ENCODE data around the gene DCBLD2.

DCBLD2 gene

DNA sequence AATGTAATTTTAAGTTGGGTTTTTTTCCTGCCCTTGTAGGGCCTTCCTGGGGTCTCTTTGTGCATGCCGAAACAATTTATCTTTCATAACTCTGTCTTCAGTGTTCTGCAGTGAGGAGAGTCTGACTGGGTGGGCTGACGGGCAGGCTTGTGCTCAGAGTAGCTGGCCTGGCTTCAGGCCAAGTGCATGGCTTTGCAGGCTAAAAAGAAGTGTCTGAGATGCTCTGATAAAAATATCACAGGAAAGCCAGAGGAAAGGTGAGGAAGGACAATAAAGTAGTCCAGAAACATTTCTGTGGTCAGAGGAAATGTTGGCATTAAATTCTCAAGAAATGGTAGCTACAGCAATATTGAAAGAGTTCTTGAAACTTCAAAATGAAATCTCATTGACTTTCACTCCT is 112.8 kb downstream of the DCBLD2 start:
- no peak for DNase-seq

DNA sequence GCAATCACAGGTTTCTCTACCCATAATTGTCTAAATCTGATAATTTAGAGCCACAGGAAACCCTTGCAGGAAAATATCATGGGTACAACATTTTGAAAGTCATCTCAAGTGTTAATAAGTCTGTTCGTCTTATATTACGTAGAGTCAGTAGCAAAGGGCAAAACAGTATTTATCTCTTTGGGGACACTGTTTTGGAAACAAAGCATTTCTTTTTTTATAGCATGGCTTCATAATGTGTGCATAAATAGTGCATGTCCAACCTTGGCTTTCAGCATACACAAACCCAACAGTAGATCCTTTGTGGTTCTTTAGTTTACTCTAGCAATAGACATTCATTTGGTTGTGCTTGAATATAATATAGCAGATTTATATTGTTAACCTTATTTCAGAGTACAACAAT is 114.3 kb downstream of the DCBLD2 start:
- DNase-seq, result no peak

DNA sequence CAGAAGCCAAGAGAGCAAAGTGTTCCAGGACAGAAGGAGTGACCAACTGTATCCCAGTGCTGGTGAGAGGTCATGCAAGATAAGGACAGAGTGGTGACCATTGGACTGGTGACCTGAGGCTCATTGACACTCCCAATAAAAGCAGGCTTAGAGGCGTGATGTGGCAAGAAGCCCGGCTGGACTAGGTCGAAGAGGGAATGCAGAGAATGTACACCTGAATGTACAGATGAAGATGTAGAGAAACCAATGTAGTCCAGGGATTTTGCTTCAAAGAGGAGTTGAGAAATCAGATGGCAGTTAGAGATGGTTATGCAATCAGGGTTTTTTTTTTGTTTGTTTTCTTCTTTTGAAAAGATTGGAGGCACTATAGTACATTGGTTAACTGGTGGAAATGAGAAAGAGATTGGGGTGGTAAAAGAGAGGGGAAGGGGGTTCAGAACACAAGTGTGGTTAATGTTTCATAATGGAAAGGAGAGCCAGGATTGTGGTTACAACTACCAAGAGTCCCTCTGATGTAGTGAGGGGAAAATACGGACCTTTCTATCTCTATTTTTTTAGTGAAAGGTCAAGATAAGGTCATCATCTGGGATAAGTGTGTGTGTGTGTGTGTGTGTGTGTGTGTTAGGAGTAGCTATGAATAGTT is 115.0 kb downstream of the DCBLD2 start:
- no peak for DNase-seq

DNA sequence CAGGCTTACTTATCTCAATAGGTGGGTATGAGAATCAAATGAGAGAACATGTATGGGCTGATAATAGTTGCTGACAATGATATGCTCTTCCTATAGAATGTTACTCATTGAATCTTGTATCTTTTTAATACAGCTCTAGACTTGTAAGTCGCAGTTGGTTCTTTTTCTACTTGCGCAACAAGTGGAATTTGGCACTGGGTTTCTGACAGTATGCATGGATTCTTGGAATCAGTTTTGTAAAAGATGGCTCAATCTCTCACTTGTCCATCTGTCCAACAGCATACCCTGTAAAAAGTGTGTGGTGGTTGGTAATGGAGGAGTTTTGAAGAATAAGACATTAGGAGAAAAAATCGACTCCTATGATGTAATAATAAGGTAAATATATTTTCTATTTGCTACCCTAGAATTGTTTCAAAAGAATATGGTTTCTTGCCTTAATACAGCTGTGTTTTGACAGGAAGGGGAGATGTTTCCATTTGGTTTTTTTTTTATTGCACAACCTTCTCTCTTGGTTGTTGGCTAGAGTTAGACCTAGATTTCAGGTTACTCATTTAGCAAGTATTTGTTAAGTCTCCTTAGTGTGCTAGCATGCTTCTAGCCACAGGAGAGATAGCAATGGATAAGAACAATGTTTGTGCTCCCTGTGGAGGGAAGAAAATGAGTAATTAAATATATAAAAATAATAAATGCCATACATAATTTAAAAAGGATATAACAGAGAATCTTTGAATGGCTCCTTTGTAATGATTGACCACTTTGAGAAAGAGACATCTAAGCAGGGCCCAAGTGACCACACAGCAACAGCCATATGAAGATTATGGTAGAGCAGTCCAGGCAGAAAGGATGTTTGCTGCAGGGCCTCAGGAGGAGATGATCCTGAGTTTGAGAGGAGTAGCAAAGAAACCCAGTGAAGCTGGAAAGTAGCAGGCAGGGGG is 116.6 kb downstream of the DCBLD2 start:
- DNase-seq, result no peak

- DNase-seq, result no peak
Observed at GRCh38 chr3:98784042-98784441, 117.5 kb downstream of the DCBLD2 start.

DNA sequence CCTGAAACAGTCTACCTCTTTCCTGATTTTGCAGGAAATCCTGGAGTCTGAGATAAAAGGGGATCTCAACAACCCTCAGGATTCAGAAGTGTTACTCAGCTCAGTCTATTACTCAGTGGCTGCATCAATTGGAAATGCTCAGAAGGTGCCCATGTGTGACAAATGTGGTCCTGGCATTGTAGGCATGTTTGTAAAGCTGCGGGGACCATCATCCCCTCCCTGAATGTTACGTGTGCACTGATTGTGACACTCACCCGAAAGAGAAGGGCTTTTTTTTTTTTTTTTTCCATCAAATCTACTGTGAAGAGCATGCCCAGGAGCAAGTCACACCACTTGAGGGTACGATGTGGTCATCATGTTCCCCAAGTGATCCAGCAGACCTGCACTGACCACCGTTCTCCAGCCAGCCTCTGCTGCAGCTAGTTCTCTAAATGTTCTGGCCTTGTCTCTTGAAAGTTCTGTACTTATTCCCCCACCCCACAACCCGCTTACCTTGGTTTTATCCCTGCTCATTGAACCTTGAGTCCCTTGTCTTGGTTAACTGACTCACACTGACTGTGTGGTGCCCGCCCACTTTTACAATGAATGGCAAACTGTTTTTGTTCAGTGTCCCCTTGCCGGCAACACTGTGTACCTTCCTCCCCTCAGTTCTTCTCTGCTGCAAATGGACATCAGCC is 118.5 kb downstream of the DCBLD2 start:
- no peak for DNase-seq

DNA sequence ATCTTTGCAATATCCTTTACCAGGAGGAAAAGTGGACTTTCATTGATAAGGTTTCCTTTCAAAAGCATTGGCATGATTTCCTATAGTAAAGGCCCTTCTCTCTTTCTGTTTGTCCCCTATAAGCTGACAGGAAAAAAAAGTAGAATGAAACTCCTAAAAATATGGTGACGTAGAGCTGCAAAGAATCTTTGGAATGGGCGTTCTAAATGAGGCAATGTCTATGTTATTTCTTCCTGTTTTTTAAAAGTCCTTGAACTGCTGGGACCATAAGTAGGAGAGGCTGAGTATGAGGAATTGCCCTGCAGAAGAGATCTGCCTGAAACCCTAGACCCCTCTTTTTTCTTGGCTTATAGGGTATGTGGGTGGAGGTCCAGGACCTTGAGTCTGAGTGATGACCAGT is 121.2 kb downstream of the DCBLD2 start:
- no peak for DNase-seq

GRCh38 chr3:98779541-98780335 is 121.8 kb downstream of the DCBLD2 start:
- no peak for DNase-seq

GRCh38 chr3:98778852-98779413 is 122.6 kb downstream of the DCBLD2 start:
- no peak for DNase-seq

GRCh38 chr3:98778383-98778782 is 123.1 kb downstream of the DCBLD2 start:
- DNase-seq, result no peak

DNA sequence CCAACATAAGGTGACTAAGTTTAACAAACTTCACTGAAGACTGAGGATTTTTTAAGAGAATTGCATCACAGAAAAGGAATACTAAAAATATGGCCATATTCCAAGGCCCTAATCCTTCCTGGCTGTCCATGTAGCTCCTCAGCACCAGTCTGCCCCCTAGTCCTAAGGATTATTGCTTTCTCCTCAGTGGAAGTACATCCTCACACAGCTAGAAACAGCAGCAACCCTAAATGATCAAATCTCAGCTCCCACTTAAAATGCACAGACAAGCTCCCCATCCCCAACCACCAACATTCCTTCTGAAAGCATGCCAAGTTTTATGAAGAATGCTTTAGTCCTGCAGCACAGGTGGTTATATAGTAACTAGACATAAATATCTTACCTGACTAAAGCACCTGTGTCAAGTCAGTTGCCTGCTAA is 123.7 kb downstream of the DCBLD2 start:
- no peak for DNase-seq

- no peak for DNase-seq
Observed at GRCh38 chr3:98777286-98777685, 124.2 kb downstream of the DCBLD2 start.

- no peak for DNase-seq
Observed at GRCh38 chr3:98776140-98776493, 125.4 kb downstream of the DCBLD2 start.

GRCh38 chr3:98775459-98776139 is 125.9 kb downstream of the DCBLD2 start:
- no peak for DNase-seq

GRCh38 chr3:98772022-98772421 is 129.5 kb downstream of the DCBLD2 start:
- DNase-seq, result no peak

DNA sequence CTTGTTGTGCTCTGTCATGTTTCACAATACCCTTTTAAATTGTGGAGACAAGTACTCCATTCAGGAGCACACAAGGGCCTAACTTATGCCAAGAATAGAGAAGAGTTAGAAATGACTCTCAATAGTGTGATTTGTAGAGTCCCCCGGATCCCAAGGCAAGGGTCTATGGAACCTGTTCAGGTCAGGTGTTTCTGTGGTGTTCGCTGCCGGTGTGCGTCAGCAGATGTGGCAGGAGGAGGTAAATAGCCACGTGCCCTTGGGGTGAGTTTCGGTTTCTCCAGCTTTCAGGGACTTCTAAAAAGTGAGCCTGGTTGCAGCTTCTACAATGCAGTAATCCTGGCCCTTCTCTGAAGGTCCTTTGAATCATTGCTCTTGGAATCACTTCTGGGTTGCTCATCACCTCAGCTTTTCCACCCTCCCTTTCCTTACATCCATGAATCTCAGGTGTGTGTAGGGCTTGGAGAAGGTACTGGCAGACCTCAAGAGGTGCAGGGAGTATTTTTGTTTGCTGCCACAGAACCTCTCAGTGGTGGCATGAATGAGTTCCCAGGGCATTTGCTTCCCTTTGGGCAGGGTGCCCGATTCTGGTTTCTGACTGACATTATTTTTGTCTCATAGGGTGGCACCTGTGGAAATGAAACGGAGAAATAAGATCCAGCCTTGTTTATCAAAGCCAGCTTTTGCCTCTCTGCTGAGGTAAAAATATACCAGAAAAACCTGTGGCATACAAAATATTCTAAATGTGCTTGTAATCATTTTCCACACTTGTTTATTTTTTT is 131.0 kb downstream of the DCBLD2 start:
- DNase-seq, result no peak

GRCh38 chr3:98769448-98769847 is 132.0 kb downstream of the DCBLD2 start:
- DNase-seq, result no peak

DNA sequence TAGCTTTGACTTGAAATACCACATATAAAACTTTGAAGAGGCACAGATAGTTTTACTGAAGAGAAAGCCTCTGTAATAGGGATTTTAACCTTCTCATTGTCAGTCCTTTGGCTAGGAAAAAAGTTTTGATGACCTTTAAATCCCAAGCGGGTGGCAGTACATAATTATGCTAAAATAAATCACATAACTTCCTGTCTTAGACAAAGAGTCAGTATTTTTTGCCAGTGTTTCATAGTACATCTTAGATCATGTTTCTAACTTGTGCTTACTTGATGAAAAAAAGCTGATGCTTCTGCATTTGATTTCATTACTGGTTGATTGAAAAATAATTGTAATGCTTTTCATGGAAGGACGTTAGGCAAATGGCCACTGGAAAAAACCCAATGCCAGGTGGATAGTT is 132.5 kb downstream of the DCBLD2 start:
- no peak for DNase-seq

DNA sequence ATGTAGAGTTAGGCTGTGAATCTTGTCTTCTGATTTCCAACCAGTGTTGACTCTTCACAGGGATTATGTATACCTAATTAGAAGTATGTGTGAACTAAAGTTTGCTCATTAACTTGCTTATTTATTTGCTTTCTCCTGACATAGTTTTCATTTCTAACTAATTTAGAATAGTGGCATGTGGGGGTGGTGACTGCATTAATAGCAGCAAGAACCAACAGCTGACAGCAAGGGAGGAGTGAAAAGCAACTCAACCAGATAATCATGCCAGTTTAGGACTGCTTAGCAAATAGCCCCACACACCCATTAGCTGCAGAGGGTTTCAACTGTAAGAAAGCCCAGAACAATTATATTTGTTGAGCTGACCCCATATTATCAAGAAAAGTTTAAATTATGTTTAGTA is 134.6 kb downstream of the DCBLD2 start:
- no peak for DNase-seq

DNA sequence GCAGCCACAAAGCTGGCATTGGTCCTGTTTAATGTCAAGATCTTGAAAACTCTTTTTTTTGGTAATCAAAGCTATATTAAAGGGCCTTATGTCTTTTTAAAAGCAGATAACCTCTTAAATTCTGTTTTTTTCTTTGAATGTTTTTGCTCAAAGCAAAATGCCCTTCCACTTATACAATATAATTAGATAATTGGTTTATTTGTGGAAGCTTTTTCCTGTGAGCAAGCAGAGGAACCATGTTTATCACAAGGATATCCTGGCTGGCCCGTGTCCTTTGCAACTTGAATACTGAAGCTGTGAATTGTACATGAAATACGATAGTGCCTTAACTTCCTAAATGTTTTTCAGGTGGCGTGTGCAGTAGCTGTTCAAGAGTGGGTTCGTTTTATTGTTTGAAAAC is 135.8 kb downstream of the DCBLD2 start:
- no peak for DNase-seq

- no peak for DNase-seq
Observed at GRCh38 chr3:98764472-98764884, 137.0 kb downstream of the DCBLD2 start.
